Thyroid gland (tissue), 4 donors: Measurements from ENCODE around the gene UNKL.

Experiments used
- CTCF ChIP-seq, 6 experiments: fragments of 200-600 bp in 3 of 6; fragments of 450-650 bp in 3 of 6; sonication (generic) in 3 of 6; IDR thresholded peaks; one replicate each; pipeline ENCODE4 v1.5.1; 2016 to 2019; ENCODE audit warnings: antibody characterized with exemption in 6 of 6, mild to moderate bottlenecking in 2 of 6, inconsistent platforms in 1 of 6, moderate library complexity in 1 of 6
- POLR2A ChIP-seq, 2 donors: fragments of 450-650 bp; IDR thresholded peaks; one replicate each; pipeline ENCODE4 v1.6.1; 2017; ENCODE audit warnings: antibody characterized with exemption in 2 of 2, mild to moderate bottlenecking in 2 of 2, moderate library complexity in 1 of 2

DNA sequence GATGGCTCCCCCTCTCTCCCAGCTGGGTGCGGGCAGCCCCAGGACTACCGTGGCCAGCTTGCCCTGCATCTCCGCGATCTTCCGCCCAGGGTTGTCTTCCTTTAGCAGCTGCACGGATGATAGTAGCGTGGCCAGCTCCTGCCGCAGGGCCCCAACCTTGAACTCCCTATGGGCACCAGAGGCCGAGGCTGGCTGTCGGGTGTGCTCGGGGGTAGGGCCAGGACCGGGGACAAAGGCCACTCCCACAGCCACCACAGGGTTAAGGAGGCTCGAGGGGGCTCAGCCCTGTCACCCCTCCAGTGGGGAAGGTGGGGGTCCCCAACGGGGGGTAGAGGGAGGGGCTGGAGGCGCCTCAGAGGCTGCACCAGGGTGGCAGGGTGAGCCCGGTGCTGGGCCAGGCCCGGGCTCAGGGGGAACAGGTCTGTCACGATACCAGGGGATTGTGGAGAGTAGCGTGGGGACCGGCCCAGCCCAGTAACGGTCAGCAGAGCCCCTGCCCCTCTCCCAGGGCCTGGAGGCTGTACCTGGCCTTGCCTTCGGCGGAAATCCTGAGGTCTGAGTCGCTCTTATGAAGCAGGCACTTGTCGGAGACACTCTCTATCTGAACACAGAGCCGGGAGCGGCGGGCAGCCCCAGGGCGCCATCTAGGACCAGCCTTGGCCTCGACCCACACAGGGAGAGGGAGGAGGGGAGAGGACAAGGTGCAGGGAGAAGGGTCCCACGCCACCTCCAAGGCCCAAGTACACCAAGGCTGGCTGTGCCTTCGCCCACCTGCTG is 21.6 kb upstream of the UNKL start:
- TF ChIP-seq CTCF (IDR thresholded peaks at IDR 0.05) (no peak), POLR2A (IDR thresholded peaks at IDR 0.05) (no peak)
